Neural cell (in vitro differentiated cells): ENCODE measurements around the gene UNC5B. TPM values are rescaled to one million over a fixed set of nuclear protein-coding genes. Genes with fewer than 3 reads are reported as not detected.
A peak's percentile ranks its signal among the peaks of the same experiment; 100 is the strongest.

Source experiments
- H2AFZ ChIP-seq: fragments of 200-600, 300-800 bp; sonication (generic), shearing (Covaris generic); 2 replicates; pipeline ENCODE4 v1.6.0; 2014; ENCODE audit warnings: low read depth, mild to moderate bottlenecking, antibody characterized with exemption, low read length, moderate library complexity
- H3F3A ChIP-seq: fragments of 200-600 bp; shearing (Covaris generic); 2 replicates; pipeline ENCODE4 v1.6.1; 2016; ENCODE audit warnings: mild to moderate bottlenecking, moderate library complexity, mixed read lengths, antibody characterized with exemption, low read length; ENCODE audit not compliant: insufficient read depth, poor library complexity, severe bottlenecking
- H3K27ac ChIP-seq: fragments of 200-600, 300-800 bp; sonication (generic), shearing (Covaris generic); 2 replicates; pipeline ENCODE4 v1.5.1; 2014; ENCODE audit warnings: mild to moderate bottlenecking, low read length, moderate library complexity
- H3K27me3 ChIP-seq: fragments of 300-800, 200-600 bp; sonication (generic), shearing (Covaris generic); 2 replicates; pipeline ENCODE4 v1.6.0; 2014; ENCODE audit warnings: mild to moderate bottlenecking, low read depth, low read length, moderate library complexity; ENCODE audit not compliant: insufficient read depth
- H3K36me3 ChIP-seq: fragments of 300-800, 200-600 bp; sonication (generic), shearing (Covaris generic); 2 replicates; pipeline ENCODE4 v1.5.1; 2014; ENCODE audit warnings: mild to moderate bottlenecking, antibody characterized with exemption, low read length, moderate library complexity; ENCODE audit not compliant: insufficient read depth
- H3K4me2 ChIP-seq: fragments of 300-800, 200-600 bp; sonication (generic), shearing (Covaris generic); 2 replicates; pipeline ENCODE4 v1.6.0; 2014; ENCODE audit warnings: mild to moderate bottlenecking, low read length
- H3K4me3 ChIP-seq: fragments of 300-800, 200-600 bp; sonication (generic), shearing (Covaris generic); 2 replicates; pipeline ENCODE4 v1.5.1; 2014; ENCODE audit warnings: mild to moderate bottlenecking, low read length, moderate library complexity
- H3K79me2 ChIP-seq: fragments of 200-600 bp; shearing (Covaris generic); replicated peaks from 2 replicates; pipeline ENCODE4 v1.6.0; 2014; ENCODE audit warnings: mild to moderate bottlenecking, low read length, moderate library complexity; ENCODE audit not compliant: insufficient read depth
- H3K9ac ChIP-seq: fragments of 300-800, 200-600 bp; sonication (generic), shearing (Covaris generic); 2 replicates; pipeline ENCODE4 v1.6.1; 2016; ENCODE audit warnings: mild to moderate bottlenecking, low read length, mixed read lengths
- H3K9me2 ChIP-seq: fragments of 200-600 bp; shearing (Covaris generic); 2 replicates; pipeline ENCODE4 v1.6.1; 2016; ENCODE audit warnings: mild to moderate bottlenecking, low read length, mixed read lengths; ENCODE audit not compliant: insufficient read depth
- H3K9me3 ChIP-seq: fragments of 200-600, 300-800 bp; sonication (generic), shearing (Covaris generic); 2 replicates; pipeline ENCODE4 v1.6.1; 2016; ENCODE audit warnings: mild to moderate bottlenecking, mixed run types, low read length, moderate library complexity, mixed read lengths
- H4K20me1 ChIP-seq: fragments of 200-600 bp; shearing (Covaris generic); 2 replicates; pipeline ENCODE4 v1.6.1; 2016; ENCODE audit warnings: mild to moderate bottlenecking, mixed run types; ENCODE audit not compliant: insufficient read depth
- EP300 ChIP-seq: fragments of 450-650 bp; conservative IDR thresholded peaks from 2 replicates; pipeline ENCODE4 v1.6.1; 2014; ENCODE audit warnings: antibody characterized with exemption, mild to moderate bottlenecking, moderate library complexity; ENCODE audit not compliant: poor library complexity, severe bottlenecking
- EZH2 ChIP-seq: fragments of 200-600, 300-800 bp; shearing (Covaris generic), sonication (generic); IDR thresholded peaks from 2 replicates; pipeline ENCODE4 v1.6.1; 2014; ENCODE audit warnings: antibody characterized with exemption, low read length, borderline replicate concordance, mild to moderate bottlenecking; ENCODE audit not compliant: insufficient read depth, poor library complexity, severe bottlenecking
- MXI1 ChIP-seq: fragments of 450-650 bp; conservative IDR thresholded peaks from 2 replicates; pipeline ENCODE4 v1.6.1; 2014; ENCODE audit warnings: antibody characterized with exemption, mild to moderate bottlenecking; ENCODE audit not compliant: poor library complexity, severe bottlenecking
- POLR2AphosphoS5 ChIP-seq: IDR thresholded peaks from 2 replicates; pipeline ENCODE4 v1.6.1; 2012
- RAD21 ChIP-seq: fragments of 450-650 bp; conservative IDR thresholded peaks from 2 replicates; pipeline ENCODE4 v1.6.1; 2014; ENCODE audit warnings: antibody characterized with exemption, mild to moderate bottlenecking, moderate library complexity
- SMC3 ChIP-seq: fragments of 450-650 bp; conservative IDR thresholded peaks from 2 replicates; pipeline ENCODE4 v1.6.1; 2014; ENCODE audit warnings: antibody characterized with exemption, mild to moderate bottlenecking, moderate library complexity; ENCODE audit not compliant: poor library complexity
- TAF1 ChIP-seq: IDR thresholded peaks from 2 replicates; pipeline ENCODE4 v1.6.1; 2012; ENCODE audit warnings: low read depth
- polyA plus RNA-seq: library from polyadenylated mRNA; depleted of rRNA; stranded (reverse); fragments of >200 nt; gene quantifications from 2 replicates; pipeline ENCODE4 v1.2.3, GENCODE V29; 2014
- TF ChIP-seq, protein P1 (sequence below): IDR thresholded peaks from 2 replicates; pipeline ENCODE4 v1.6.1; 2012; ENCODE audit warnings: borderline replicate concordance
- TF ChIP-seq, protein P2 (sequence below): fragments of 450-650 bp; IDR thresholded peaks from 2 replicates; pipeline ENCODE4 v1.5.1; 2014; ENCODE audit warnings: antibody characterized with exemption, mild to moderate bottlenecking, moderate library complexity; ENCODE audit not compliant: poor library complexity, severe bottlenecking

The UNC5B gene
- polyA plus RNA-seq, 1 donor from 2014 or later, result 2.0 TPM

DNA sequence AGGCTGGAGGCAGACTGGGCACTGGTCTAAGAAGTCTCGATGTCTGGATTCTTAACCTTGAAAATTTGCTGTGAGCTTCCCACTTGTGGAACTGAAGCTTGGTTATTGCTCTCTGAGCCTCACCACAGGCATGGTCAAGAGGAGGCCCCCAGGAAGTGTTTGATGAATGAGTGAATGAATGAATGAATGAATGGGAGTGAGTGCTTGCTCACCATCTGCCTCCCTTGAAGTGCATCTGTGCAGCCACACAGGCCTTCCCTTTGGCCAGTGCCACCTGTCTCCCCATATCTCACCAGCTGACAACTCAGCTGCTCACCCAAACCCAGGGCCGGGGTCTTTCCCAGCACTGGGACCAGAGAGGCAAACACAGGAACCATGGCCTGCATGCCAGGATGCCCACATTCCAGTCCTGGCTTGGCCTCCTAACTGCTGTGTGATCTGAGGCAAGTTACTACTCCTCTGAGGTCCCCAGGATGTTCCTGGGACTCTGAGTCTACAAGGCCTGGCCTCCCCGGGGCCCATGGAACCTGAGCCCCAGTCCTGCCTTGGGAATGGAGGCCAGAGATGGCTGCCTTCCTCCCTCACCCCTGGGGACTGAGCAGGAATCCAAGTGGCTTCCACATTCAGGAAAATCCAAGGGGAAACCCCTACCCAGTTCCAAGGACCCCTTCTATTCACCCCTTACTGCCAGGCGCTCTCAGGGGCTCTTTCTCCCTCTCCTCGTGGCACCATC, 55.3 kb downstream of the UNC5B start:
- no peak overlapping the region for H3K4me3 ChIP-seq
- H4K20me1 ChIP-seq, result no peaks in the 10 kb centered on the region
- H3K27ac ChIP-seq, result no peak overlapping the region
- H3F3A ChIP-seq, result no peaks in the 10 kb centered on the region
- no peaks in the 10 kb centered on the region for H3K9me2 ChIP-seq
- no peaks in the 10 kb centered on the region for H3K27me3 ChIP-seq
- H3K79me2 ChIP-seq, result no peaks in the 10 kb centered on the region
- H3K4me2 ChIP-seq, result no peak overlapping the region
- no peak overlapping the region for H2AFZ ChIP-seq
- no peaks in the 10 kb centered on the region for H3K9me3 ChIP-seq
- TF ChIP-seq POLR2AphosphoS5 (no peak), TAF1 (no peak), RAD21 (no peak), EZH2 (no peak), EP300 (no peak)
- no peaks in the 10 kb centered on the region for H3K36me3 ChIP-seq
- no peak overlapping the region for H3K9ac ChIP-seq

DNA sequence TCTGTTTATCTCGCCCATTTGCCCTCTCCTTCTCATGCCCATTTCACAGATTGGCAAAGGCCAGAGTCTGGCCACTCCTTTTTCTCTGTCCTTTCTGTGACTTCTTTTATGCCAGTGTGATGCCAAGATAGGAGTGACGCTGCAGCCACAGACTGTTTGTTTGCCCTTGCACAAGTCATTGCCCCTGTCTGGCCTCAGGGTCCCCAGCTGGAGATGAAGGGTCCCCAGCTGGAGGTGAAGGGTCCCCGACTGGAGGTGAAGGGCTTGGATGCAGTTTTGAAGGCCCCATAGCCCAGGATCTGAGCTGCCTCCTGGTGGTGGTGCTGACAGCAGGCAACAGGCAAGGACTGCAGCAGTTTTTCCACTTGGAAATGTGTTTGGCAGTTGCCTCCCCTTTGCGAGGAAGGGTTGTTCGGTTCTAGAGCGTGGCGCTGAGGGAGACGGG, 55.9 kb downstream of the UNC5B start:
- no peaks in the 10 kb centered on the region for H3F3A ChIP-seq
- H3K27me3 ChIP-seq, result no peaks in the 10 kb centered on the region
- TF ChIP-seq MXI1 (no peak), SMC3 (peak; percentile 57), RAD21 (no peak)
- TF ChIP-seq, protein P1, sequence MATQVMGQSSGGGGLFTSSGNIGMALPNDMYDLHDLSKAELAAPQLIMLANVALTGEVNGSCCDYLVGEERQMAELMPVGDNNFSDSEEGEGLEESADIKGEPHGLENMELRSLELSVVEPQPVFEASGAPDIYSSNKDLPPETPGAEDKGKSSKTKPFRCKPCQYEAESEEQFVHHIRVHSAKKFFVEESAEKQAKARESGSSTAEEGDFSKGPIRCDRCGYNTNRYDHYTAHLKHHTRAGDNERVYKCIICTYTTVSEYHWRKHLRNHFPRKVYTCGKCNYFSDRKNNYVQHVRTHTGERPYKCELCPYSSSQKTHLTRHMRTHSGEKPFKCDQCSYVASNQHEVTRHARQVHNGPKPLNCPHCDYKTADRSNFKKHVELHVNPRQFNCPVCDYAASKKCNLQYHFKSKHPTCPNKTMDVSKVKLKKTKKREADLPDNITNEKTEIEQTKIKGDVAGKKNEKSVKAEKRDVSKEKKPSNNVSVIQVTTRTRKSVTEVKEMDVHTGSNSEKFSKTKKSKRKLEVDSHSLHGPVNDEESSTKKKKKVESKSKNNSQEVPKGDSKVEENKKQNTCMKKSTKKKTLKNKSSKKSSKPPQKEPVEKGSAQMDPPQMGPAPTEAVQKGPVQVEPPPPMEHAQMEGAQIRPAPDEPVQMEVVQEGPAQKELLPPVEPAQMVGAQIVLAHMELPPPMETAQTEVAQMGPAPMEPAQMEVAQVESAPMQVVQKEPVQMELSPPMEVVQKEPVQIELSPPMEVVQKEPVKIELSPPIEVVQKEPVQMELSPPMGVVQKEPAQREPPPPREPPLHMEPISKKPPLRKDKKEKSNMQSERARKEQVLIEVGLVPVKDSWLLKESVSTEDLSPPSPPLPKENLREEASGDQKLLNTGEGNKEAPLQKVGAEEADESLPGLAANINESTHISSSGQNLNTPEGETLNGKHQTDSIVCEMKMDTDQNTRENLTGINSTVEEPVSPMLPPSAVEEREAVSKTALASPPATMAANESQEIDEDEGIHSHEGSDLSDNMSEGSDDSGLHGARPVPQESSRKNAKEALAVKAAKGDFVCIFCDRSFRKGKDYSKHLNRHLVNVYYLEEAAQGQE, result no peak
- H2AFZ ChIP-seq, result no peak overlapping the region
- no peak overlapping the region for H3K9ac ChIP-seq
- H3K36me3 ChIP-seq, result no peaks in the 10 kb centered on the region
- H3K4me3 ChIP-seq, result no peak overlapping the region
- no peaks in the 10 kb centered on the region for H3K9me3 ChIP-seq
- H3K9me2 ChIP-seq, result no peaks in the 10 kb centered on the region
- no peak overlapping the region for H3K27ac ChIP-seq
- H3K4me2 ChIP-seq, result no peak overlapping the region
- H4K20me1 ChIP-seq, result no peaks in the 10 kb centered on the region
- no peaks in the 10 kb centered on the region for H3K79me2 ChIP-seq

DNA sequence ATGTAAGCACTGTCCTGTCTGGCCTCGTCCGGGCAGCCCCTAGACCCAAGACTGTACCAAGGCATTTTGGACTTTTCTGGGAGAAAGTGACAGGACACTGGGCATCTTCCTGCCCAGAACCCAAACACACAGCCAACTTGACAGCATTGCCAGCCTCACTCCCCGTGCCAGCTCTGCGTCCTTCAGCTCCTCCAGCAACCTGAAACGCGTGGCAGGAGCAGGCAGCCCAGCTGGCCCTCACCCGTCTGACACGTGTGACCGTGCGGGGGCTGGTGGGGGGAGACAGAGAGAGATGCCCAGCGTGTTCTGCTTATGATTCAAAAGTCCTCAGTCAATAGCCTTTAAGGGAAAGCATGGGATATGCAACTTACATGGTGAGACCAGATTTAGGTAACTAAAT, 56.4 kb downstream of the UNC5B start:
- Histone ChIP-seq H3K4me3 (no peak overlapping the region), H3F3A (no peaks in the 10 kb centered on the region), H3K27ac (no peak overlapping the region), H4K20me1 (no peaks in the 10 kb centered on the region), H3K9ac (no peak overlapping the region), H3K9me3 (no peaks in the 10 kb centered on the region), H3K27me3 (no peaks in the 10 kb centered on the region), H3K36me3 (no peaks in the 10 kb centered on the region), H3K79me2 (no peaks in the 10 kb centered on the region), H3K4me2 (no peak overlapping the region), H2AFZ (no peak overlapping the region), H3K9me2 (no peaks in the 10 kb centered on the region)
- TF ChIP-seq POLR2AphosphoS5, result no peak
- TF ChIP-seq, protein P2, sequence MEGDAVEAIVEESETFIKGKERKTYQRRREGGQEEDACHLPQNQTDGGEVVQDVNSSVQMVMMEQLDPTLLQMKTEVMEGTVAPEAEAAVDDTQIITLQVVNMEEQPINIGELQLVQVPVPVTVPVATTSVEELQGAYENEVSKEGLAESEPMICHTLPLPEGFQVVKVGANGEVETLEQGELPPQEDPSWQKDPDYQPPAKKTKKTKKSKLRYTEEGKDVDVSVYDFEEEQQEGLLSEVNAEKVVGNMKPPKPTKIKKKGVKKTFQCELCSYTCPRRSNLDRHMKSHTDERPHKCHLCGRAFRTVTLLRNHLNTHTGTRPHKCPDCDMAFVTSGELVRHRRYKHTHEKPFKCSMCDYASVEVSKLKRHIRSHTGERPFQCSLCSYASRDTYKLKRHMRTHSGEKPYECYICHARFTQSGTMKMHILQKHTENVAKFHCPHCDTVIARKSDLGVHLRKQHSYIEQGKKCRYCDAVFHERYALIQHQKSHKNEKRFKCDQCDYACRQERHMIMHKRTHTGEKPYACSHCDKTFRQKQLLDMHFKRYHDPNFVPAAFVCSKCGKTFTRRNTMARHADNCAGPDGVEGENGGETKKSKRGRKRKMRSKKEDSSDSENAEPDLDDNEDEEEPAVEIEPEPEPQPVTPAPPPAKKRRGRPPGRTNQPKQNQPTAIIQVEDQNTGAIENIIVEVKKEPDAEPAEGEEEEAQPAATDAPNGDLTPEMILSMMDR, result no peak
- TF ChIP-seq RAD21, result no peak
- no peak for TF ChIP-seq TAF1
- TF ChIP-seq MXI1, result no peak
- TF ChIP-seq SMC3, result no peak
- no peak for TF ChIP-seq EP300
